HEK293 (cell line): ENCODE data around the gene MEGF9.

Experiments used
- CTCF ChIA-PET: fragments of 350-600 bp; formaldehyde crosslinking; extraction: SDS; loops from one replicate; lab custom pipeline; 2021; ENCODE audit warnings: antibody characterized with exemption; lab: Yijun Ruan, JAX
- POLR2A ChIA-PET: fragments of 300-600 bp; formaldehyde crosslinking; extraction: SDS; loops from one replicate; lab custom pipeline; 2020; ENCODE audit warnings: antibody characterized with exemption, inconsistent platforms; lab: Yijun Ruan, JAX
- H3K27ac ChIP-seq: fragments of 200-500 bp; sonication (Bioruptor generic); 2 replicates; pipeline ENCODE4 v1.5.1; 2014; ENCODE audit warnings: low read depth, low read length, control low read depth, inconsistent platforms; ENCODE audit errors: extremely low read depth
- H3K36me3 ChIP-seq, 2 experiments: fragments of 200-500 bp in 1 of 2; sonication (Bioruptor generic) in 1 of 2; 1 replicate in 1 of 2; 2 replicates in 1 of 2; pipeline ENCODE4 v1.5.1; 2014 to 2017; ENCODE audit warnings: inconsistent platforms in 2 of 2, low read length in 2 of 2; ENCODE audit not compliant: control insufficient read depth in 2 of 2, insufficient read depth in 1 of 2
- H3K4me1 ChIP-seq: fragments of 200-500 bp; sonication (Bioruptor generic); 2 replicates; pipeline ENCODE4 v1.5.1; 2014; ENCODE audit warnings: mild to moderate bottlenecking, low read length, inconsistent platforms; ENCODE audit not compliant: control insufficient read depth, insufficient read depth
- H3K4me3 ChIP-seq: 2 replicates; pipeline ENCODE4 v1.5.1; 2011; ENCODE audit warnings: low read depth, mild to moderate bottlenecking, control low read depth, low read length, moderate library complexity
- H3K9me3 ChIP-seq: fragments of 200-500 bp; sonication (Bioruptor generic); 2 replicates; pipeline ENCODE4 v1.5.1; 2014; ENCODE audit warnings: low read depth, low read length, inconsistent platforms; ENCODE audit not compliant: control insufficient read depth, insufficient read depth
- ATF2 ChIP-seq: fragments of 450-650 bp; formaldehyde crosslinking; IDR thresholded peaks from 2 replicates; pipeline ENCODE4 v1.5.1; 2016; ENCODE audit warnings: missing biosample characterization, missing genetic modification characterization, low read depth
- BCL11A ChIP-seq: fragments of 450-650 bp; formaldehyde crosslinking; IDR thresholded peaks from 2 replicates; pipeline ENCODE4 v1.5.1; 2016; ENCODE audit warnings: low read depth, missing biosample characterization, missing genetic modification characterization
- BCL6B ChIP-seq: fragments of 450-650 bp; formaldehyde crosslinking; IDR thresholded peaks from 2 replicates; pipeline ENCODE4 v1.5.1; 2017; ENCODE audit warnings: missing biosample characterization, missing genetic modification characterization
- HOXA7 ChIP-seq: sonication (generic); formaldehyde crosslinking; IDR thresholded peaks from 2 replicates; pipeline ENCODE4 v1.8.1; 2022; ENCODE audit warnings: missing genetic modification reagents, borderline replicate concordance
- HOXD13 ChIP-seq: sonication (generic); formaldehyde crosslinking; IDR thresholded peaks from 2 replicates; pipeline ENCODE4 v1.8.0; 2022; ENCODE audit warnings: missing genetic modification reagents, borderline replicate concordance
- PRDM10 ChIP-seq: fragments of 450-650 bp; formaldehyde crosslinking; IDR thresholded peaks from 2 replicates; pipeline ENCODE4 v1.5.1; 2016; ENCODE audit warnings: missing biosample characterization, missing genetic modification characterization
- SCRT2 ChIP-seq: fragments of 450-650 bp; formaldehyde crosslinking; IDR thresholded peaks from 2 replicates; pipeline ENCODE4 v1.5.1; 2016; ENCODE audit warnings: missing biosample characterization, missing genetic modification characterization
- YY1 ChIP-seq: fragments of 450-650 bp; formaldehyde crosslinking; IDR thresholded peaks from 2 replicates; pipeline ENCODE4 v1.5.1; 2018; ENCODE audit warnings: missing biosample characterization, missing genetic modification characterization
- ZBTB26 ChIP-seq: fragments of 450-650 bp; formaldehyde crosslinking; optimal IDR thresholded peaks from 2 replicates; pipeline ENCODE3; 2016; ENCODE audit warnings: missing biosample characterization, mild to moderate bottlenecking, missing genetic modification characterization
- ZFHX2 ChIP-seq: fragments of 450-650 bp; formaldehyde crosslinking; conservative IDR thresholded peaks from 2 replicates; pipeline ENCODE4 v1.5.1; 2016; ENCODE audit warnings: missing biosample characterization, missing genetic modification characterization
- ZNF174 ChIP-seq: fragments of 450-650 bp; formaldehyde crosslinking; IDR thresholded peaks from 2 replicates; pipeline ENCODE4 v1.5.0; 2017; ENCODE audit warnings: missing biosample characterization, mild to moderate bottlenecking, missing genetic modification characterization
- ZNF175 ChIP-seq: fragments of 450-650 bp; formaldehyde crosslinking; IDR thresholded peaks from 2 replicates; pipeline ENCODE4 v1.5.1; 2016; ENCODE audit warnings: missing biosample characterization, missing genetic modification characterization
- ZNF18 ChIP-seq: fragments of 450-650 bp; formaldehyde crosslinking; IDR thresholded peaks from 2 replicates; pipeline ENCODE4 v1.5.1; 2016; ENCODE audit warnings: missing biosample characterization, missing genetic modification characterization
- ZNF23 ChIP-seq: fragments of 450-650 bp; formaldehyde crosslinking; IDR thresholded peaks from 2 replicates; pipeline ENCODE4 v1.5.1; 2016; ENCODE audit warnings: missing biosample characterization, missing genetic modification characterization, borderline replicate concordance
- ZNF239 ChIP-seq: fragments of 450-650 bp; formaldehyde crosslinking; IDR thresholded peaks from 2 replicates; pipeline ENCODE4 v1.5.1; 2016; ENCODE audit warnings: missing biosample characterization, missing genetic modification characterization
- ZNF248 ChIP-seq: fragments of 450-650 bp; formaldehyde crosslinking; IDR thresholded peaks from 2 replicates; pipeline ENCODE4 v1.5.1; 2017; ENCODE audit warnings: missing biosample characterization, missing genetic modification characterization
- ZNF510 ChIP-seq: fragments of 450-650 bp; formaldehyde crosslinking; IDR thresholded peaks from 2 replicates; pipeline ENCODE4 v1.5.1; 2018; ENCODE audit warnings: mild to moderate bottlenecking, missing genetic modification characterization, missing biosample characterization; ENCODE audit not compliant: insufficient replicate concordance
- ZNF677 ChIP-seq: fragments of 450-650 bp; IDR thresholded peaks from 2 replicates; pipeline ENCODE4 v1.5.0; 2018; ENCODE audit warnings: missing biosample characterization, mild to moderate bottlenecking, missing genetic modification characterization, moderate library complexity
- ZNF768 ChIP-seq: fragments of 450-650 bp; formaldehyde crosslinking; IDR thresholded peaks from 2 replicates; pipeline ENCODE4 v1.5.1; 2018; ENCODE audit warnings: missing biosample characterization, mild to moderate bottlenecking, missing genetic modification characterization
- ZNF830 ChIP-seq: fragments of 450-650 bp; IDR thresholded peaks from 2 replicates; pipeline ENCODE4 v1.5.0; 2018; ENCODE audit warnings: missing biosample characterization, missing genetic modification characterization, low read depth, mild to moderate bottlenecking, moderate library complexity

MEGF9 gene

GRCh38 chr9:120625222-120625621, 89.0 kb downstream of the MEGF9 start:
- Histone ChIP-seq H3K9me3 (no peaks in the 10 kb centered on the region), H3K4me1 (peaks cover 3% of the 10 kb centered on the region; the same call in 1 of the 2 replicates)
- CTCF ChIA-PET, result interaction anchor here (0.8 to 1.9 kb wide), 2 partner anchors 11 to 14 kb away, joined by 4 to 9 read pairs; no protein-coding TSS in a partner anchor
- no peak for TF ChIP-seq ZNF510
- no peak for TF ChIP-seq ZNF830 (tag by site-specific recombination)
- no peak for TF ChIP-seq ZNF248 (tag by site-specific recombination)
- no peak for TF ChIP-seq ZNF23
- no peak for TF ChIP-seq YY1 (tag by site-specific recombination)
- no peak for TF ChIP-seq ZNF18
- TF ChIP-seq HOXD13, result no peak
- TF ChIP-seq, all 188 proteins: peak for 0
- POLR2A ChIA-PET, result no interaction called here
- Histone ChIP-seq H3K36me3 (no peaks in the 10 kb centered on the region), H3K4me3 (no peak overlapping the region), H3K27ac (no peak overlapping the region)

GRCh38 chr9:120622790-120623189, 91.5 kb downstream of the MEGF9 start:
- TF ChIP-seq HOXA7 (CRISPR knock-in tag) (no peak), ZNF677 (tag by site-specific recombination) (no peak), SCRT2 (tag by site-specific recombination) (no peak), ATF2 (tag by site-specific recombination) (no peak), ZNF239 (tag by site-specific recombination) (no peak), ZNF174 (no peak), ZNF175 (tag by site-specific recombination) (no peak), ZNF768 (no peak)
- H3K27ac ChIP-seq, result no peak overlapping the region
- ChIA-PET POLR2A (no interaction called here), CTCF (interaction anchor here (0.6 to 1.6 kb wide), 8 partner anchors 10 to 779 kb away, joined by 3 to 7 read pairs (median 4); no protein-coding TSS in a partner anchor)
- no peaks in the 10 kb centered on the region for H3K36me3 ChIP-seq
- H3K4me3 ChIP-seq, result no peak overlapping the region
- H3K9me3 ChIP-seq, result no peaks in the 10 kb centered on the region
- H3K4me1 ChIP-seq, result peaks cover 3% of the 10 kb centered on the region; the same call in 1 of the 2 replicates

GRCh38 chr9:120621941-120622340, 92.3 kb downstream of the MEGF9 start:
- Histone ChIP-seq H3K36me3 (no peaks in the 10 kb centered on the region), H3K4me3 (no peak overlapping the region), H3K4me1 (peaks cover 3% of the 10 kb centered on the region; the same call in 1 of the 2 replicates)
- ChIA-PET CTCF (interaction anchor here (0.6 to 1.6 kb wide), 7 partner anchors 9 to 453 kb away, joined by 3 to 7 read pairs (median 4); partner anchors contain the start of gene CNTRL), POLR2A (interaction anchor here (1.0 kb wide), 1 partner anchor 109 kb away, joined by 10 read pairs; no protein-coding TSS in a partner anchor)
- TF ChIP-seq PRDM10 (tag by site-specific recombination) (no peak), ZFHX2 (no peak), BCL6B (no peak), ZBTB26 (tag by site-specific recombination) (no peak), BCL11A (tag by site-specific recombination) (no peak)
- TF ChIP-seq, all 188 proteins: peak for 0
- Histone ChIP-seq H3K9me3 (no peaks in the 10 kb centered on the region), H3K27ac (no peak overlapping the region)
